Activated T-helper 2 cell treated with anti-CD3 and anti-CD28 coated beads, Interferon-gamma antibody, Interleukin-2, Interleukin-4, amounts not matched to agents 10 μg/mL and 5 μg/mL and 100 μg/mL, durations not matched to agents 14 hours and 24 hours and 36 hours (primary cell): ENCODE measurements around the gene HMGN3. TPM values are rescaled to one million over a fixed set of nuclear protein-coding genes. Genes with fewer than 3 reads are reported as not detected.

Experiments
- DNase-seq: peaks from one replicate; pipeline ENCODE4 v3.0.0; 2021; ENCODE audit warnings: low spot score
- H3K27ac Mint-ChIP-seq: one replicate; pipeline ENCODE4 v1.8.0; 2021; ENCODE audit warnings: mixed read lengths
- H3K27me3 Mint-ChIP-seq: one replicate; pipeline ENCODE4 v1.8.0; 2021; ENCODE audit warnings: low read depth, mixed read lengths
- H3K36me3 Mint-ChIP-seq: one replicate; pipeline ENCODE4 v1.8.0; 2021; ENCODE audit warnings: low read depth, mixed read lengths
- H3K4me1 Mint-ChIP-seq: one replicate; pipeline ENCODE4 v1.8.0; 2021; ENCODE audit warnings: low read depth, mixed read lengths
- H3K4me3 Mint-ChIP-seq: one replicate; pipeline ENCODE4 v1.8.0; 2021; ENCODE audit warnings: low read depth, mild to moderate bottlenecking, moderate library complexity, mixed read lengths
- H3K9me3 Mint-ChIP-seq: one replicate; pipeline ENCODE4 v1.8.0; 2021; ENCODE audit warnings: mixed read lengths
- intact Hi-C: fragments of 100-400 bp; cut with micrococcal nuclease; formaldehyde crosslinking; loops from one replicate; pipeline ENCODE4 v1.15.1; 2023
- total RNA-seq: library from RNA; stranded (reverse); gene quantifications from 2 replicates; pipeline ENCODE4 v1.2.3, GENCODE V29; 2022

The HMGN3 gene
- total RNA-seq, 1 donor from 2014 or later: 66.3 TPM

DNA sequence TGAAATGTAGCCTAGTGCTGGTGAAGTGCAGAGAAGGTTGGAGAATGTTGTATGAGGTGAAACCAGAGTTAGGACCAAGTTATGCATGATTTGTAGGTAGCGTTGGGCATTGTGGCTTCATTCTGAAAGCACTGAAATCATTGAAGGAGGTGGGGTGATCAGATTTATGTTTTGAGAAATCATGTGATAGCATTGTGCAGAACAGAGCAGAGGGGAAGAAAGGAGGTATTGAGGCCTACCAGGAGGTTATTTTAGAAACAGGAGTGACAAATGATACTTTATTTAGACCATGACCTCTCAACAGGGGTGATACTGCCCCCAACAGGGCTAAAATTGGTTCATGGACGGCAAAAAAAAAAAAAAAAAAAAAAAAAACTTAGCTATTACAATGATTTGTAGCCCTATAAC is 15.6 kb upstream of the HMGN3 start:
- H3K4me1 Mint-ChIP-seq: no peaks in the 10 kb centered on the region
- intact Hi-C loops: no loop called here
- no peak for DNase-seq
- no peaks in the 10 kb centered on the region for H3K36me3 Mint-ChIP-seq
- no peak overlapping the region for H3K27ac Mint-ChIP-seq
- no peaks in the 10 kb centered on the region for H3K27me3 Mint-ChIP-seq
- H3K4me3 Mint-ChIP-seq: no peak overlapping the region
- H3K9me3 Mint-ChIP-seq: no peaks in the 10 kb centered on the region

GRCh38 chr6:79249136-79249535 is 14.7 kb upstream of the HMGN3 start:
- intact Hi-C loops: no loop called here
- Mint-ChIP-seq H3K27me3 (no peaks in the 10 kb centered on the region), H3K27ac (no peak overlapping the region), H3K4me3 (no peak overlapping the region), H3K9me3 (no peaks in the 10 kb centered on the region), H3K4me1 (no peaks in the 10 kb centered on the region), H3K36me3 (no peaks in the 10 kb centered on the region)
- DNase-seq: no peak

GRCh38 chr6:79246891-79247290 is 12.4 kb upstream of the HMGN3 start:
- intact Hi-C loops: no loop called here
- Mint-ChIP-seq H3K36me3 (no peaks in the 10 kb centered on the region), H3K9me3 (no peaks in the 10 kb centered on the region), H3K4me1 (no peaks in the 10 kb centered on the region), H3K27me3 (no peaks in the 10 kb centered on the region), H3K27ac (no peak overlapping the region), H3K4me3 (no peak overlapping the region)
- DNase-seq: no peak

GRCh38 chr6:79241228-79241627 is 6.7 kb upstream of the HMGN3 start:
- no peak overlapping the region for H3K27ac Mint-ChIP-seq
- no peak overlapping the region for H3K4me3 Mint-ChIP-seq
- H3K9me3 Mint-ChIP-seq: no peaks in the 10 kb centered on the region
- H3K36me3 Mint-ChIP-seq: no peaks in the 10 kb centered on the region
- H3K4me1 Mint-ChIP-seq: peaks cover 9% of the 10 kb centered on the region
- intact Hi-C loops: no loop called here
- DNase-seq: no peak
- no peaks in the 10 kb centered on the region for H3K27me3 Mint-ChIP-seq

GRCh38 chr6:79240509-79240908 is 6.0 kb upstream of the HMGN3 start:
- intact Hi-C loops: no loop called here
- H3K9me3 Mint-ChIP-seq: no peaks in the 10 kb centered on the region
- H3K4me3 Mint-ChIP-seq: no peak overlapping the region
- no peaks in the 10 kb centered on the region for H3K36me3 Mint-ChIP-seq
- no peak for DNase-seq
- no peak overlapping the region for H3K27ac Mint-ChIP-seq
- peaks cover 9% of the 10 kb centered on the region for H3K4me1 Mint-ChIP-seq
- no peaks in the 10 kb centered on the region for H3K27me3 Mint-ChIP-seq

DNA sequence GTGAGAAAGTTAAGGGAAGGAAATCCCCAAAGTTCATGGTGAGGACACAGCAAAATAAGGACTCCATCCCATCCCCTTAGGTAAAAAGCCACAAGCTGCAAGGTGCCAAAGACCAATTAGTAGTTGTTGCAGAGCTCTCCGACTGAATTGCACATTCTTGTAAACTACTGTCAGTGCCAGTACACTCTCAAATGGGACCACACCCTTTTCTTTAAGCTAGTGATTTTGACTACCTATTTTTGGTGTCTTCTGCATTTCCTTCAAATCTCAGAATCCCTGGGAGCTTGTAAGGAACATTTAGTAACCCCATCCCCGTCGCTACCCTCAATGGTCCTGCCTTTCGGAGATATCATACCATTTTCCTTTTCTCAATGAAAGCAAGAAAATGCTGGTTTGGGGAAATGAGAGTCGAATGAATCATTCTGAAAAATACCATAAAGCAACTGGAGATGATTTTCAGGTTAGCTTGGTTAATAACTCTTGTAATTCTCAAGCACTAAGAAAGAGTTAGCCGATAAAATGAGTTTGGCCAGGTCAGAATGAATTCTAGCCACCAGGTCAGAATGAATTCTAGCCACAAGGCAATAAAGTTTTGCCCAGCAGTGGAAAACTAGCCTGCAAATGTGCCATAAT is 5.2 kb upstream of the HMGN3 start:
- H3K4me3 Mint-ChIP-seq: no peak overlapping the region
- H3K4me1 Mint-ChIP-seq: peaks cover 12% of the 10 kb centered on the region
- no peaks in the 10 kb centered on the region for H3K27me3 Mint-ChIP-seq
- H3K27ac Mint-ChIP-seq: no peak overlapping the region
- intact Hi-C loops: loop anchor here (10.0 kb wide), 2 partner anchors 225 to 865 kb away; partner anchors contain the start of gene BCKDHB
- no peaks in the 10 kb centered on the region for H3K9me3 Mint-ChIP-seq
- no peaks in the 10 kb centered on the region for H3K36me3 Mint-ChIP-seq
- no peak for DNase-seq

GRCh38 chr6:79238919-79239318 is 4.4 kb upstream of the HMGN3 start:
- no peaks in the 10 kb centered on the region for H3K36me3 Mint-ChIP-seq
- no peak for DNase-seq
- H3K9me3 Mint-ChIP-seq: no peaks in the 10 kb centered on the region
- H3K27me3 Mint-ChIP-seq: no peaks in the 10 kb centered on the region
- intact Hi-C loops: loop anchor here (10.0 kb wide), 2 partner anchors 226 to 866 kb away; partner anchors contain the start of gene BCKDHB
- H3K4me3 Mint-ChIP-seq: no peak overlapping the region
- peaks cover 13% of the 10 kb centered on the region for H3K4me1 Mint-ChIP-seq
- no peak overlapping the region for H3K27ac Mint-ChIP-seq

DNA sequence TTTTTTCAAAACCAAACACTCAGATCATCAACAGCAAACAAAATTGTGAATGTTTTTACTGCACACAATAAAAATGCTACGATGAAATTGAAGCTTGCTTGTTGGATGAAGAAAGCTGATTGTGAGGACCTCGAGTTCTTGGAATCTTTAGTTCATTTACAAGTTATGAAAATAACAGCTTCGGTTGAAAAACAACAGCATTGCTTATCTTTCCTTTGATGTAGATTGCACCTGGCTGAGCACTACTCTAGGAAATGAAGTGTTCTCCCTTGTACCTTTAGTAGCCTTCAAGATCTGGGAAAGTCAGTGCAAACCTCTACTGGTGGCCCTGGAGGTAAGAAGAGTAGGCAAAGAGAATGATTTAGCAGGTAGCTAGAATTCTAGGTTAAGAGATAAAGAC is 2.2 kb upstream of the HMGN3 start:
- Mint-ChIP-seq H3K4me1 (peaks cover 19% of the 10 kb centered on the region), H3K4me3 (no peak overlapping the region), H3K27me3 (no peaks in the 10 kb centered on the region), H3K9me3 (no peaks in the 10 kb centered on the region), H3K36me3 (no peaks in the 10 kb centered on the region), H3K27ac (no peak overlapping the region)
- intact Hi-C loops: loop anchor here (10.0 kb wide), 2 partner anchors 228 to 868 kb away; partner anchors contain the start of gene BCKDHB
- DNase-seq: no peak

- Mint-ChIP-seq H3K4me3 (peak overlapping the region; percentile 99), H3K27me3 (no peaks in the 10 kb centered on the region), H3K36me3 (peaks cover 4% of the 10 kb centered on the region), H3K4me1 (peaks cover 22% of the 10 kb centered on the region), H3K27ac (peak overlapping the region; percentile 96), H3K9me3 (no peaks in the 10 kb centered on the region)
- DNase-seq: peak; percentile 73
- intact Hi-C loops: loop anchor here (1.0 to 10.0 kb wide), 7 partner anchors 102 to 871 kb away; partner anchors contain the start of genes BCKDHB, IRAK1BP1, LCA5 and PHIP
Measured at GRCh38 chr6:79233611-79234149, 802 bp downstream of the HMGN3 start.

DNA sequence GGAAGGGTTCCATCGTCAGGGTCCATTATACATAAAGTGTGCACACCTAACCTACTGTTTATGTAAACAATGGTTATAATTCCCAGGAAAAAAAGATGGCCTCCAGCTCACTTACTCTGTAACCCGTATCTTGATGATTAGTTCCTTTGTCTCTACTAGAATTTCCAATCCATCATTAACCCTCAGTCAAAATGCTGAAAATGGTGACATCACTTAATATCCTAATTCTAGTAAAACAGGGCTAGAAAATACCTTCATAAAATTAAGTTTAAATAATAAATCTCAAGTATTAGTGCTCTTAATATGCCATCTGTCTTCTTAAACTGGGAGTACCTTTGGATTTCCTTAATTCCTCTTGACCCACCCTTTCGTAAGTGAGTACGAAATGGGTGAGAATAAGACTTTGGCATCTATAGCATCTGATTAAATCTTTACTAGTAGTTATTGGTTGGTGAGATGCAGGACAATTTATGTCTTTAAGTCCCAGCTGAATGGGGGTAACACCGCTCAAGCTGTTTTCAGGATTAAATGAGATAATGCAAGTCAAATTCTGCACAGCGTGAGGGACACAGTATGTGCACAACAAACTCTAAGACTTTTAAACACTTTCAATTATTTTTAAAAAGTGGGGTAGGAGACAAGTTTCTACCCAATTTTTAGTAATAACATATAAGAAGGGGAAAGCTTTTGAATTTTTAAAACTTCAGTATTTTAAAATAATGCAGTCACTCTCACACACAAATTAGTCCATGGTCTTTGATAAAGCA is 1.6 kb downstream of the HMGN3 start:
- no peaks in the 10 kb centered on the region for H3K27me3 Mint-ChIP-seq
- peak overlapping the region; percentile 96 for H3K27ac Mint-ChIP-seq
- H3K36me3 Mint-ChIP-seq: peaks cover 6% of the 10 kb centered on the region
- H3K4me3 Mint-ChIP-seq: peak overlapping the region; percentile 99
- H3K9me3 Mint-ChIP-seq: no peaks in the 10 kb centered on the region
- DNase-seq: no peak
- intact Hi-C loops: loop anchor here (5.0 to 10.0 kb wide), 4 partner anchors 216 to 872 kb away; partner anchors contain the start of genes BCKDHB and LCA5
- peaks cover 19% of the 10 kb centered on the region for H3K4me1 Mint-ChIP-seq

DNA sequence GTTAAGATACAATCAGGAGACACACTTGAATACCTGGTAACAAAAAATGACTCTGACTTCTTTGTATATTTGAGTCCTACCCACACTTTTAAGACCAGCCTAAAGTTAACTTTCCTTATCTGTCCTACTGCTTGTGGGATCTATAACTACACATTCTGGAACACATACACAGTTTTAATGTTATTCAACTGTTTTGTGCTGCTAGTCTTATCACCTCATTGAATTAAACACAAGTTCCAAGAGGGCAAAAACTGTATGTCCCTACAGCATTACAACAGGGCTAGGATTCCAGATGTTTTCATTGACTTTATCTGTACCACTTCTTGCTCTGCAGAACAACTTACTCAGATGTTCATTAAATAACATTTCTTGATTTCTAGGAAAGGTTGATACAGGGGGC is 2.8 kb downstream of the HMGN3 start:
- Mint-ChIP-seq H3K27me3 (no peaks in the 10 kb centered on the region), H3K27ac (no peak overlapping the region), H3K9me3 (no peaks in the 10 kb centered on the region), H3K36me3 (peaks cover 9% of the 10 kb centered on the region), H3K4me3 (peak overlapping the region; percentile 20), H3K4me1 (peaks cover 16% of the 10 kb centered on the region)
- intact Hi-C loops: loop anchor here (5.0 to 10.0 kb wide), 4 partner anchors 214 to 873 kb away; partner anchors contain the start of genes BCKDHB and LCA5
- no peak for DNase-seq

DNA sequence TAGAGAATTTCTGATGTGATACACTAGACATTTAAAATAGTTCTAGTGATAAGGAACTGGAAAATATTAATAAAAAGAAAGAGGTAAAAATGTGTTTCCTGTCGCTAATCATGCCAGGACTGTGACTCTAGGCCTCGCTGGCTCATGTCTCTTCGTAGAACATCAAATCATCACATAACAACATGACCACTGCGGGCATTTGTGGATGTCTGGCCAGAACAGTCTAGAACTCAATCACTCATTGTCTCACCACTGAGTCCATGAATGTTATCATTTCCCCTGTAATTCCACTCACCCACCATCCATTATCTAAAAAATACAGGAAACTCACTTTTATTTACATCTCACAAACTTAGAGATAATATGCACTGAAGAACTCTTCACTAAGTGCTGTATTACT is 3.4 kb downstream of the HMGN3 start:
- Mint-ChIP-seq H3K4me1 (peaks cover 16% of the 10 kb centered on the region), H3K27me3 (no peaks in the 10 kb centered on the region), H3K27ac (no peak overlapping the region), H3K9me3 (no peaks in the 10 kb centered on the region), H3K4me3 (no peak overlapping the region), H3K36me3 (peaks cover 9% of the 10 kb centered on the region)
- intact Hi-C loops: loop anchor here (5.0 to 10.0 kb wide), 4 partner anchors 214 to 874 kb away; partner anchors contain the start of genes BCKDHB and LCA5
- no peak for DNase-seq

GRCh38 chr6:79230149-79230548 is 4.3 kb downstream of the HMGN3 start:
- Mint-ChIP-seq H3K4me1 (peaks cover 15% of the 10 kb centered on the region), H3K36me3 (peaks cover 9% of the 10 kb centered on the region), H3K4me3 (no peak overlapping the region), H3K9me3 (no peaks in the 10 kb centered on the region), H3K27me3 (no peaks in the 10 kb centered on the region), H3K27ac (no peak overlapping the region)
- DNase-seq: no peak
- intact Hi-C loops: loop anchor here (5.0 to 10.0 kb wide), 4 partner anchors 213 to 875 kb away; partner anchors contain the start of genes BCKDHB and LCA5
